OCI-LY1 (cell line): ENCODE measurements around the gene PHYHD1.

Experiments
- CTCF ChIP-seq: fragments of 200-600 bp; sonication (generic), shearing (Covaris generic); IDR thresholded peaks from 2 replicates; pipeline ENCODE4 v1.5.1; 2017; ENCODE audit warnings: mild to moderate bottlenecking, antibody characterized with exemption, low read length, moderate library complexity, mixed read lengths
- EZH2 ChIP-seq: fragments of 200-600 bp; sonication (generic), shearing (Covaris generic); IDR thresholded peaks from 2 replicates; pipeline ENCODE4 v1.8.0; 2017; ENCODE audit warnings: borderline replicate concordance, mixed run types, mild to moderate bottlenecking, antibody characterized with exemption, low read length, moderate library complexity, mixed read lengths

GRCh38 chr9:128884164-128884563 is 36.6 kb upstream of the PHYHD1 start:
- no peak for TF ChIP-seq CTCF
- no peak for TF ChIP-seq EZH2
